Central memory CD4-positive, alpha-beta T cell (primary cell): Measurements from ENCODE around the gene EPHA10.

Experiments used
- DNase-seq: peaks from one replicate; pipeline ENCODE4 v3.0.0; 2022

The EPHA10 gene

DNA sequence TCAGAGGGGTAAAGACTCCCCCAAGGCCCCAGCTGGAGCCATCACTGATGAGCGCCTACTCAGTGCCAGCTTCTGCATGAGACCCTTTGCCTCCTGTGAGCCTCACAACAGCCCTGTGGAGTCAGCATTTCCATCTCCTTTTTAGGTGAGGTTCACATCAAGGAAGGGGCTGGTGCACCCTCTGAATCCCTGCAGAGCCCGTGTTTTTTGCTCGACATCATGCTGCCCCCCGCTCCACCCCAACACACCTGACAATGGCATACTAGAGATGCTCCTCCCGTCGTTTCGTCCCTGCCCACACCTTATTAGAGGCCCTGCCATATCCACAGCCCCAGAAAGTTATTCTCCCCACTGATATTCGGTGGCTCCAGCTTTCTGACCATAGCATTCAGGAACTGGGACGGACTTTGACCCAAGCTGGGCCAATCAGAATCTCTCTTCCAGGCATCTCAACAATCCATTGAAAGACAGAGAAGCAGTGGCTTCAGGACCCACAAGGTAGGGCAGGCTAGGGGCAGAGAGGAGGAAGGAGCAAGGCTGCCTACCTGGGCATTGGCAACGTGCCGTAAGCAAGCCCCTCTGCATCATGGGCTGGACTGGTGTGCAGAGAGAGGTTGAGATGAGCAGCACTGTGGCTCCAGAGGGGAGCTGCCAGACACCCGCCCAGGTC, 32.7 kb downstream of the EPHA10 start:
- DNase-seq = no peak

DNA sequence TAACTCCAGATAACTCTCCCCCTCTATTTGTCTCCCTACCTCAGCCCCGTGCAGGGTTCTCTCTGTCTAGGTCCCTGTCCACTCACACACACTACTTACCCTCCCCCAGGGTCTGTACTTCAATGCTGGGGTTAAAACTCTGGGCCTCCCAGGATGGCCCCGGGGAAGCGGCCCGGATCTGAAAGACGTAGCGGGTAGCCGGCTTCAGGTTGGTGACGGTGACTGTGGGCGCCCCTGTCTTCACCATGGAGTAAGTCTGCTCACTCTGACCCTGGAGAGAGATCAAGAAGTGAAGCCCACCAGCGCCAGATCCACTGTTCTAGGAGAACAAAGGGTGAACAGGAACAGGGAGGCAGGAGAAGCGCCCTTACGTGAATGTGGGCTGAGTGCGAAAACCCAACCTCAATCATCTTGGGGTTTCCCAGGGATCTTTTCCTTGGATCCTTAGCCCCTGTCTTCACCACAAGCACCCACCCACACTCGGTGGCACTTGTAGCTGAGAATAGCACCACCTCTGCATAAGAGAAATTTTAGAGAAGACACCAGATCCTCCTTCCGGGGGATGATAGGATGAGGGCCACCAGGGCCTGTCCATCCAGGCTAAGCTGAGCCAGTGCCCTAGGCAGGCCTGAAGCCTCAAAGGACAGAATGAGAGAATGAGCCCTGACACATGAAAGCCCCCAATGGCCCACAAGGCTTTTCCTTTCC, 33.5 kb downstream of the EPHA10 start:
- no peak for DNase-seq

DNA sequence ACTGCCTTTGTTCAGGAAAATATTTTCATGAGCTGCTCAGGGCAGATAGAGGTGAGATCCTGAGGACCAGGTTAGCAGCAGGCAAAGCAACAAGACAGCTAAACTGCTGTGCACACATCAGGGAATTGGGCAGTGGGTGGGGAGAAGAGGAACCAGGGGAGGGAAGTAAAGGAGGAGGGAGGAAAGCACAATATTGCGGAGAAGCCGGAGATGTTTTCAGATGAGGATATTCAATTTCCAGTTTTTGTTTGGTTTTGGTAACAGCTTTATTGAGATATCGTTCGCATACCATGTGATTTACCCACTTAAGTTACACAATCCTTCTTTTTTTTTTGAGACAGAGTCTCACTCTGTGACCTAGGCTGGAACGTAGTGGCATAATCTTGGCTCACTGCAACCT, 34.5 kb downstream of the EPHA10 start:
- DNase-seq = no peak

DNA sequence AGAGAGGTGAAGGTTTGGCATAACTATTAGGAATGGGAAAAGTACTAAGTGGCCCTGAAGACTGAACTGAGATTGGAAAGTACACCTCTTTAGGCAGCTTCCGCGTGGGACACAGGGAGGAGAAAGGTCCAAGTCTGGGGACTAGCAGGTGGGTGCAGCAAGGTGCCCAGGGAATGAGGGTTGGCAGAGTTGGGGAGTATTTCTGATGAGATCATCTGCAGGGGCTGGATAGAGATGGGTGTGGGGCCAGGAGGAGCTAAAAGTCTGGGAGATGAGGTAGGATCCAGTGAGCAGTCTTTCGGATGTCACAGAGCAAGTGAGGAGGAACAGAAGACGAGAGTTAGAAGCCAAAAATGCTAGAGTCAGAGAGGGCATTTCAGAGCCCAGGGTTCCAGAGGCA, 36.5 kb downstream of the EPHA10 start:
- no peak for DNase-seq

DNA sequence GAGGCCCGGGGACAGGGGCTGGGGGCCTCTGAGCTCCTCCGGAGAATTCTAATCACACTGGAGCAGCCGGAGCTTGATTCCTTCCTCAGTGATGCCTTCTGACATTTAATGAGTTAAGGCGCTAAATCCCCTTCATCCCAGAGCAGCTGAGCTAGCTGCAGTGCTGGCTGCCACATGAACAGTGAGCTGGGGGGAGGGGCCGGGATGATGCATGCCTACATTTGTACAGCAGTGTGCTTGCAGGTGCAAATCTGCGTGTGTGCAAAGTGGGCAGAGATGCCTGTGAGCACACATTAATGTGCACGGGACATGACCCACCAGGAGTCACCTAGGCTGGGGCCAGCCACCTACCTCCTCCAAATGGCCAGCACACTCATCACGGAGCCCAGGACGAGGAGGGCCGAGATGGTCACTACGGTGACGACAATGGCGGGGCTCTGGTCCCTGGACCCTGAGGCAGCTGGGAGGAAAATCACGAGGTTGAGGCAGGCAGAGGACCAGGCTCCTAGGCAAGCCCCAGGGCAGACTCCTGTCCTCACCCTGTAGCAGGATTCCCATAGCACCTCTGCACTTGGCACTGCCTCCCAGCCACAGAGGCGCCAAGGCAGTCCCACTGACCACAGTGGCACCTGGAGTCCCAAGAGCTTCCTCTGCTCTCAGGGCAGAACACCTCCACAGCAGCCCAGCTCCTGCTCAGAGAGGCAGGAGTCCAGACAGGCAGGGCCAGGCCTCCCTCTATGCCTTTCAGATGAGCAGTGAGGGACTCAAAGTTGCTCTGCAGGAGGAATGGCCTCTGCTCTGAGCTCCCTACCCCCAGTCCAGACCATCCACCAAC, 38.0 kb downstream of the EPHA10 start:
- DNase-seq = no peak

DNA sequence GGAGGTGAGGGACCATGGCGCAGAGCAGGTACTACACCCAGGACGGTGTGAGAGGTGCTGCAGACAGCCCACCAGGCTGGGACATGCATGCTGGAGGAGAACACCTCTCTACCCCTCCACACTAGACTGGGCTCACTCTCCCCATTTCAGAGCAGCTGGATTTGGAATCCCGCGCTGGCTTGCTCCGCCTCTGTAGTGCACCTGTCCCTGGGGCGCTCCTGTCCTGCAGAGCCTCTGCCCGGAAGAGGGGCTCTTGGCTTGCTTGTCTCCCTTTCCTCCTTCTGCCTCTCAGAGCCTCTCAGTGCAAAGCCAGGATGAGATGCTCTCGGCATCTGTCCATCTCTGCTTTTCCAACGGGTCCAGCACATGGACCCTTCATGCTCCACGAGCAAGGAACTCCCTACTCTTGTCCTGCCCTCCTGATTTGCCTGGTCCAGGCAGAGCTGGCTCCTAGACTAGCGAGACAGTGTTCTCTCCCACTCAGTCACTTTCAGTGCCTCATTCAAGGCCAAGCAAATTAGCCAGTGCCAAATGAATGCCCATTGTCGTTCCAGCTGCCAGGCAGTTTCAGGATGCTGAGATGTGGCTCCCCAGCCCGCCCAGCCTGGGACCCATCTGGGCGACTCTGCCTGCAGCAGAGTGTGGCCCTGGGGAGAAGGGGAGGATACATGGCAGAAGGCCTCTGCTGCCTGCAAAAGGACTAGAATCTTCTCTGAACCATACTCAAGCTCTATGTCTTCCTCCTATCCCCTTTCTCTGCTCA, 38.9 kb downstream of the EPHA10 start:
- DNase-seq = no peak

DNA sequence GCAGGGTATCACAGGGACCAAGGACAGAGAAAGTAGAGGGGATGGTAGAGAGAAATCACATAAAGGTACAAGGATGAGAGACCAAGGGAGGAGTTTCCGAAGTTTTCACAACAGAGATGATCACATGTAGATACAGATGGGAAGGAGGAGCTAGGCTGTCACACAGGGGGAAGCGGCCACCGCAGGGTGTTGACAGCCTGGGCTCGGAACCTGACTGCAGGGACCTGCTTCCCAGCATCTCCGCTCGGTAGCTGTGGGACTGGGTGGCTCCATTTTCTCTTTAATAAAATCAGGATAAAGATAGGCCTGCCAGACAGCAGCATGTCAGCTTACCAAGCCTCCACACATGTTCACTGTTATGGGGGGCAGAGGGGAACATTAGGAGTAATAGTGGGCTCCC, 40.3 kb downstream of the EPHA10 start:
- DNase-seq = no peak

DNA sequence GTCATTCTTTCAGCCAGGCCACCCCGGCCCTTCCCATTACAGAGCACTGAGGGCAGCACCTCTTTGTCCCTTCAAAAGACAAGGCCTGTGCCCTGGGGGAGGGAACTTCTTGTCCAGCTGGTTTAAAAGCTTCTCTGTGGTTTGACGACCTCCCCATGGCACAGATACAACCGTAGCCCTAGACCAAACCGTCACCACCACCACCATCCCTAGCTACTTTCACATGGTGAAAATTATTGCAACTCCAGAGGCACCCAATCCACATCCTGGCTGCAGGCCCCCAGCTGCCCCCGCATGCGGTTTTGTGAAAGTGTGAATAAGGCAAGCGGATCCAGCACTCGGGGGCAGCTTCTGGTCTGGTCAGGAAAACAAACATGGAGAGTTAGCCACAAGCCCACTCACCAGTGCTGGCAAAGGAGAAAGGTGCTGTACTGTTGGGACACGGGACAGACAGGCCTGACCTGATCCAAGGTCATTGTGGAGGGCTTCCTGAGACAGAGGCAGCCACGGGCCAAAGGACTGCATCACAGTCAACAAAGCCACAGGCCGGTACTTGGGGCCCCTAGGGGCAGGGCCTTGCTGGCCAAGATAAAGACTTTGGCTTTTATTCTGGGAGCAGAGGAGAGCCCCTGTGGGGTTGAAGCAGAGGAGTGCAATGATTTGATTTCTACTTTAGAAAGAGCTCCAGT, 41.4 kb downstream of the EPHA10 start:
- DNase-seq = no peak

DNA sequence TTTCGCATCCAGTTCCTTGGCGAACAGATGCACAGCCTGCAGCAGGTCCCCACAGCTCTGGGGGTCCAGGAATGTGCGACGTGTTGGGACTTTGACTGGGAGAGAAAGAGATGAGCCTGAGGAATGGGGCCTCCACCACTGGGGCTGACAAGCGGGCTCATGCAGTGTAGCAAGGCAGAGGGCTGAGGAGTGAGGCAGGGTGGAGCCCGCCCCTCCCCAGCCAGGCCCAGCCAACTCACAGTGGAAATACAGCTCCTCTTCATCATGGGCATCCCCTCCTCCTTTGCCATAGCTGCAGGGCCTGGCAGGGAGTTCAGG, 41.9 kb downstream of the EPHA10 start:
- no peak for DNase-seq

DNA sequence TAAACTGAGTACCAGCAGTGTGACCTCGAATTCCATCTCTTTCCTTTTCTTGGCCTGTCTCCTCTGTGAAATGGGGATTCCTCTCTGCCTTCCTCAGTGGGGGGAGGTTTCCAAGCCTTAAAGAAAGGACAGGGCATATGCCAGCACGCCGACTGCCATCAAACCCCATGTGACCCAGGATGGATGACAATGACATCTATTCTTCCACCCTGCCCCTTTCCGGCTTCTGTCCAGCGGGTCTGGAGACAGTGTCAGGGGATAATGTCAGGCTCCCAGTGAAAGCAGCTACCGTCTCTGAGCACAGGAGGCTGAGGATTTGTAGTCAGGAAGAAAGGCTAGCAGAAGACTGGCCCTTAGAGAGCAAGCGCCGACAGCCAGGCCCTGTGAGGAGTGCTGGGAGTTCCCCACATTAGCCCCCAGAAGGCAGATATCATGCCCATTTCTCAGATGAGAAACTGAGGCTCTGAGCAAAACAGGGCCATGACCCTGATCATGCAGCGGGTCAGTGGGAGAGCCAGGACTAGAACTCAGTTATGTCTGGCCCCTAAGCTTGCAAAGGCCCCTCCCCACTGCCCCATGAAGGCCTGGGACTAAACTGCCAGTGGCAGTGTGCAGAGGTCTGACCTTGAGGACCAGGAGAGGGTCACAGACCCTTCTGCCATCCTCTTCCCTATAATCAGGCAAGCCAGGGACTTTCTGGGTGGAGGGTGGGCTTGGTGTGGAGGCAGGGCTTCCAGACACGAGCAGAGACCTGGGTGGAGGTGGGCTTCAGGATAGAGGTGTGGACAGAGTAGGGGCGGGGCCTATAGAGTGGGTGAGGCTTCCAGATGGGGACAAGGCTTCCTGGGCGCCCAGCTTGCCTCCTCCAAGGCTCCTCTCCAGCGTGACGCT, 42.5 kb downstream of the EPHA10 start:
- no peak for DNase-seq

DNA sequence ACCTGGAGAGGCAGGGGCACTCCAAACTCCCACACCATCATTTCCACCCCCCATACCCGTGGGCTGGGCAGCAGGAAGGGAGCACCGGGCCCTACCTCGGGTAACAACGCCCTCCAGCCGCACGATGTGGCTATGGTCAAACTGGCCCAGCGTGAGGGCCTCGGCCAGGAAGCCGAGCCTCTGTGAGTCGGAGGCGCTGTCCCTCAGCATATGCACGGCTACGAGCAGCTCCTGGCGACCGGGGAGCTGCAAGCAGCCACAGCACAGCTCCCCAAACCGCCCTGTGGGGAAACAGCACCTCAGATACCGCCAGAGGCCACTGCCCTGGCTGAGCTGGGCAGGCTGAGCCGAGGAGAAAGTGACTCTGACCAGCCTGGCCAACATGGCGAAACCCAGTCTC, 43.4 kb downstream of the EPHA10 start:
- no peak for DNase-seq

DNA sequence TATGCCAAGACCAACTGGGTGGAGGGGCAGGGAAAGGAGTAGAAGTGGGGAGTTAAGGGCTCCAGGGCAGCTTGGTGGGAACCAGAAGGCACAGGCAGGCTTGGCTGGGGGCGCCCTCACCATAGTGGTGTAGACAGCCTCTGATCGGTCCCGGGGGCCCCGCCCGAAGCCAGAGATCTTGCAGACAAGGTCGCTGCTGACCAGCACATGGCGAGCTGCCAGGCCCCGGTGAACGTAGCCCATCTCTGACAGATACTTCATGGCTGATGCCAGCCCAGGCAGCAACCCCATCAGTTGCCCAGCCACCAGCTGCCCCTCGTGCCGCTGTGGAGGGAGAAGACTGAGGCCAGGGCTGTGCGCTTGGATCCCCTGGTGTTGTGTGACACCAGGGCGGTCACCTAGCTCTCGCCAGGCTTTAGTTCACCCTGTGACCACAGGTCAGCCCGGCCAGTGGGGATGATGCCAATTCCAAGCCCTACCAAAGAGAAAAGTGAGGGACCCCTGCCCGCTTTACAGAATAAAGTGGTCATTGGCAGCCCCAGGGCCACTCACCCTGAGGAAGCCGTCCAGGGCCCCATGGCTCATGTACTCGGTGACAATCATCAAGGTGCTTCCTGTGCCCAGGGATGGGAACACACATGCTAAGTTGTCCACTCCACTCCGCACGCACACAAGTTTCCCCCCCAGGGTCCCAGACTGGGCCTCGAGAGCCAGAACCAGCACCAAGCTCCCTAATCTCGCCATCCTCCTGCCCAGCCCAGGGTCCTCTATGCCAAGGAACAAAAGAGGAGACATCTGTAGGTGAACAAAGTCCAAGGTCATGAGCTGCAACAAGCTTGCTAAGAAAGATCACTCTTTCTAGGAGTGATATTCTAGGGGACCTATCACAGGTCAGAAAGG, 44.4 kb downstream of the EPHA10 start:
- DNase-seq = no peak

DNA sequence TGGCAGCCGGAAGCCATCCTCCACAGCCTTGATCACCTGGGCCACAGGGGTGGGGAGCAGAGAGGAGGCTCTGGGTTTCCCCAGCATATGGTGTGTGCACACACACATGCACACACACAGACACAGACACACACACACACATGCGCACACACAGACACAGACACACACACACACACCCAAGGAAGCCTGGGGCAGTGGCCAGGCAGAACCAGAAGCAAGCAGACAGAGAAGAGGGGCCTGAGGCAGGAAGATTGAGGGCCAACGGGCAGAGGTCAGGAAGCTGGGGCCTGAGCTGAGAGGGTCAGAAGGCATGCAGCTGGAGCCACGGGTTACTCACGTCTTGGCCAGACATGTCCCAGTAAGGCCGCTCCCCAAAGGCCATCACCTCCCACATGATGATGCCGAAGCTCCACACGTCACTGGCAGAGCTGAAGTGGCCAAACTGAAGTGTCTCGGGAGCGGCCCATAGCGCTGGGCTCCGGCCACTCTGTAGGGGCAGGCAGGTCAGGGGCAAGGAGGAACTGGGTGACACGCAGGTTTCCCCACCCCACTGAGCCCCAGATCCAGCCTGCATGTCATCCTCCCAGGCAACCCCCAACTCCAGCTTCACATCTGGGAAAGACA, 45.2 kb downstream of the EPHA10 start:
- no peak for DNase-seq

DNA sequence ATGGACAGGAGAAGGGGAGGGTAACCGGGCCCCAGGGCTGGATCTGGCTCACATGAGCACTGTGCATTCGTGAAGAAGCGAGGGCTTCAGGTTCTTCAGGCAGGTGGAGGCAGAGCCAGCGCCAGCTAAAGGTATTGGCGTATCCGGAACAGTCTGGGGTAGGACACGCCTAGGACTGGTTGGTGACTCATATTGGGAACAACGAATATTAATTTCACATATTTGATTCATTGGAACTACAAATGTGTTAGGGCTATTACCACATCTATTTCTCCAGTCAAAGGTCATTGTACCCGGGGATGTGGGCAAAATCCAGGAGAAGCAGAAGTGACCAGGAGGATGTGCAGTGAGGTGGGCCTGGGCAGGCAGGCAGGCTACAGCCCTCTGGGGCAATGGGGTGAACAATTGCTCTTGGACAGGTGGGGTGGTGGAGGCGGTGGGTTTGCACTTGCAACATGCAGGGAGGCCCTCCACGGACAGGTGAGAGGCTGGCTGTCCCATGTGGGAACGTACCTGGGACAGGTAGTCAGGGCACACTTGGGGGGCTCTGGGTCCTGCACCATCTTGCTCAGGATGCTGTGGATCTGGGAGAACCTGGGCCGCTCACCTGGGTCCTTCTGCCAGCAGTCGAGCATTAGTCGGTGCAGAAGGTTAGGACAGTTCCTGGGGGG, 45.9 kb downstream of the EPHA10 start:
- no peak for DNase-seq

DNA sequence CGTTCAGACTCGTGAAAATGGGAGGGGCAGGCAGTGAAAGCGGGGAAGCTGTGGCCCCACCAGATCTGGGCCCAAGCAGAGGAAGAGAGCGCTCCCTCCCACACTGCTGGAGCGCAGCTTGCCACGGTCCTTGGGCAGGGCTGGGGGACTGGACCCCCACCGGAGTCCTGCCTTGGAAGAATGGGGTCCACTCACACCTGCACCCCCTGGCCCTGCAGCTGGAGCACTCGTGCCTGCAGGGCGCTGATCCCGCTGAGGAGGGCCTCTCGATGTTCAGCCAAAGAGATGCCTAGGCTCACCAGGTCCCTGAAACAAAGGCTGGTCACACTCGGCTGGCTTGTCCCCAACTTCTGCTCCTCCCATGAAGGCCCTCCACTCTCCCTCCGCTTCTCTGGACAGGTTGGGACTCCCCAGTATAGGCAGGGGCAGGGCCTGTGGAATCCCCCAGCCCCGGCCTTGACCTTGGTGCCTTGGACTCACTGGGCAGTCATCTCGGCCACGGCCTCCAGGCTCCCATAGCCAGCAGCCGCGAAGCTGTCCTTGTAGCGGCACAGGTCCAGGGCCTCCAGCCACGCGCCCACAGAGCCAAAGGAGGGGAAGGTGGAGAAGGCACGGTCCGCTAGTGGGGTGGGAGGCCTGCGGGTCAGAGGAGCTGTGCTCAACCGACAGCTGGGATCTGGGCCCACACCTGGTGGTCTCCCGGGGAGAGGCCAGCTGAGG, 46.6 kb downstream of the EPHA10 start:
- DNase-seq = no peak

DNA sequence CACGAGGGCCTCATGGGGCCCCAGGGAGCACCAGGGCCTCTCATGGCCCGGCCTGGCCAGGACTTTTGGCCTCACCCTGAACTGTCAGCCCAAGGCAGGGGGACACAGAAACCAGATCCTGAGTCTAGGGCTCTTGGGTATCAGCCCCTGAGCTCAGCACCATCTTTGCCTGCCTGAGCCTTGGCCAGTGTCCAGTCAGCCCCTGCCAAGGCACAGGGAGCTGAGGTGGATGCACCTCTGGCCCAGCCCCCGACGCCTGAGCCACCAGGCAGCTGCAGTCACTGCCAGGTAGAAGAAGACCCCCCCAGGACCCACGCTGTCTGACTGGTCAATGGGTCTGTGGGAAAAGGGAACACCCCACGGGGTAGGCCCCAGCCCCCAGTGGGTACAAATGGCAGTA, 47.3 kb downstream of the EPHA10 start:
- DNase-seq = no peak

DNA sequence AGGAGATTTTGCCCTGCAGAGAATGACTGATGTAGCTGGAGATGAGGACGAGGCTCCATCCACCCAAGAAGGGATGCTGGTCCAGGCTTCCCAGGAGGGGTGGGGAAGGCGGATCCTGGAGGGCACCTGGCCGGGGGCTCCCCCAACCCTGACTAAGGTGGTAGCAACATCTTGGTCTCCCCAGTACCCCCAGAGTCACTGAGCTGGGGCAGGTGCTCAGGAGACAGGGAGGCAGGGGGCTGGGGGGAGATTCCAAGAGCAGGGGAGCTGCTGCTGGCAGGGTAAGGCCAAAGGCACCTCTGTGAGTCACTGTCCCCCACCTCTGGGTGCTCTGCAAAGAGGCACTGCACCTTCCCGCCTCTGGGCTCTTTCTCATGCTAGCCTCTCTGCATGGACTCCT, 48.6 kb downstream of the EPHA10 start:
- DNase-seq = no peak

DNA sequence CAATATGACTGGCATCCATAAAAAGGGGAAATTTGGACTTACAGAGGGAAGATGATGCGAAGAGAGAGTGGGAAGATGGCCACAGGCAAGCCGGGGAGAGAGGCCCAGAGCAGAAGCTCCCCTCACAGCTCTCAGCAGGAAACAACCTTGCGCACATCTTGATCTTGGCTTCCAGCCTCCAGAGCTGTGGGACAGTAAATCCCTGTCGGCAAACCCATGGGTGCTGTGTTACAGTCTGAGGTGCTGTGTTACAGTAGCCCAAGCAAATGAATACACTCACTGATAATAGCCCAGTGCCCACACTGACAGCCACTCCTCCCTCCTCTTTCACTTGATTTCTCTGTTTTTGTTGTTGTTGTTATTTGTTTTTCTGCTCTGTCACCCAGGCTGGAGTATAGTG, 50.2 kb downstream of the EPHA10 start:
- DNase-seq = no peak

DNA sequence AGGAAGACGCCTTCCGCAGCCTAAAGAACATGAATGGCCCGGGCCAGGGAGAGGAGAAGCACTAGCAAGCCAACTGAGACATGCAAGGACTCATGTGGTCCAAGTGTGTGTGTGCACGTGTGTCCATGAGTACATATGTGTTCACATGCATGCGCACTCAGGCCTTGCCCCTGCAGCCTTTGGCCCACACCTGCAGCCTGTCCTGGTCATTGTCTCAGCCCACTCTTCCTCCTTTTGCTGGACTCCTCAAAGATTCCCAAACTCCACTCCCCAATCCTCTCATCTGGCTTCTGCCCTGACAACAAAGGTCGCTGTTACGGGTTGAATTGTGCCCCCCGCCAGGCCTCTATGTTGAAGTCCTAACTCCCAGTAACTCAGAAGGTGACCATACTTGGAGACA, 50.7 kb downstream of the EPHA10 start:
- DNase-seq = no peak
